DMS79 (cell line): ENCODE data around the gene SLC11A1.

Experiments used
- DNase-seq: peaks from one replicate; lab custom pipeline; 2025; lab: John Stamatoyannopoulos, UW

The SLC11A1 gene

GRCh38 chr2:218405086-218405745, 23.1 kb downstream of the SLC11A1 start:
- no peak for DNase-seq

DNA sequence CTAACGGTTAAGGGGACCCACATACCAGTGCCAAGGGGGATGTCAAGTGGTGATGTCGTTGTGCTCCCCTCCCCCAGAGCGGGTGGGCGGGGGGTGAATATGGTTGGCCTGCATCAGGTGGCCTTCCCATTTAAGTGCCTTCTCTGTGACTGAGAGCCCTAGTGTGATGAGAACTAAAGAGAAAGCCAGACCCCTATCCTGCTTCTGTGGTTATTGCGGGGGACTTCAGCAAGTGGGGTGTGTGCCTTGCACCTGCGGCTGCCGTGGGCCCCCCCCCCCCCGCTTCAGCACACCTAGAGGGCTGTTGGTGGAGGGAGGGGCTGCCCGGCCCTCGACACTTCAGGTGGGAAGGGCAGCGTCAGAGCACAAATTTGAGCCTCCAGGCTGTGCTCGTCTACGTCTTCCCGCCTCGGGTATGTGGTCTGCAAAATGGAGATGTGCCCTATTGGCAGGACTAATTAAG, 23.7 kb downstream of the SLC11A1 start:
- no peak for DNase-seq

GRCh38 chr2:218406209-218406948, 24.3 kb downstream of the SLC11A1 start:
- peak; percentile 80 for DNase-seq

GRCh38 chr2:218406949-218407618, 25.0 kb downstream of the SLC11A1 start:
- peak; percentile 60 for DNase-seq

DNA sequence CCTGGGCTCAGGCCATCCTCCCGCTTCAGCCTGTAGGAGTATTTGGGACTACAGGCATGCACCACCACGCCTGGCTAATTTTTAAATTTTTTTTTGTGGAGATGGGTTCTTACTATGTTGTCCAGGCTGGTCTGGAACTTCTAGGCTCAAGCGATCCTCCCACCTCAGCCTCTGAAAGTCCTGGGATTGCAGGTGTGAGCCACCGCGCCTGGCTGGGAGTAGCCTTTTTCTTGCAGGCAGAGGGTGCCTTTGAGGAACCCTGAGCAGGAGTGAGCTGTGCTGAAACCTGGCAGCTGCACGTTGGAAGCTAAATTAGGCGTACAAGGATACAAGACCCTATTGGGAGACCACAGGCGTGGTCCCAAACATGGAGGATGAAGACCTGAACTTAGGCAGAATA, 25.6 kb downstream of the SLC11A1 start:
- DNase-seq: no peak

GRCh38 chr2:218418321-218418716, 36.2 kb downstream of the SLC11A1 start:
- no peak for DNase-seq

GRCh38 chr2:218418717-218419458, 36.8 kb downstream of the SLC11A1 start, which contains the start of gene VIL1:
Gene VIL1 (plus strand): TSS chr2:218419123. CDS start chr2:218423779, 4,656 bp downstream.
- DNase-seq: no peak

GRCh38 chr2:218419630-218420216, 37.6 kb downstream of the SLC11A1 start:
- no peak for DNase-seq

- DNase-seq: no peak
Observed at GRCh38 chr2:218421027-218421426, 39.0 kb downstream of the SLC11A1 start.

DNA sequence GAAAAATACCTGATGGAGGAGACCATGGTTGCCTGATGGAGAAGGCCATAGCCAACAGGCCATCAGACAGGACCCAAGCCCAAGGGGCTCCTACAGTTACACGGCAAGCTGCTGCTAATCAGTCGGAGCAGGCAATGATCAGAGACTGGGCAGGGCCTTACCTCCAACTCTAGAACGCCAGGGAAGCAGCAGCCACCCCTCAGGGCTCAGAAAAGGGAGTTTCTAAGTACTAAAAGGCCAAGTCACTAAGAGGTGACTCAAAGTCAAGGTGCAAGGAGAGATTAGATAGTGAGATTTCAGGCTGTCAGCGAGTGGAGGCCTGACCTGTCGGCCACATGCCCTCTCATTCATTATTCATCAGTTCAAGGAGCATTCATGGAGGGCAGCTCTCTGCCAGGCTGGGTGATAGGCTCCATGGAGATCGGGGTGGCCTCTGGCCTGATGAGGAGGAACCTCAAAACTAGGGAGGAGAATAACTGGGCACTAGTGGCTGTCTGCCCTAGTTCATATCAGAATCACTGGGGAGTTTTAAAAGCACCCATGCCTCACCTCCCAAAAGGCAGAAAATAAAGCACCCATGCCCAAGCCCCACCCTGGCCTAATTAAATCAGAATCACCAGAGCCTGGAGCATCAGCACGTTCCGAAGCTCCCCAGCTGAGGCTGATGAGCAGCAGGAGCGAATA, 40.5 kb downstream of the SLC11A1 start:
- DNase-seq: no peak

DNA sequence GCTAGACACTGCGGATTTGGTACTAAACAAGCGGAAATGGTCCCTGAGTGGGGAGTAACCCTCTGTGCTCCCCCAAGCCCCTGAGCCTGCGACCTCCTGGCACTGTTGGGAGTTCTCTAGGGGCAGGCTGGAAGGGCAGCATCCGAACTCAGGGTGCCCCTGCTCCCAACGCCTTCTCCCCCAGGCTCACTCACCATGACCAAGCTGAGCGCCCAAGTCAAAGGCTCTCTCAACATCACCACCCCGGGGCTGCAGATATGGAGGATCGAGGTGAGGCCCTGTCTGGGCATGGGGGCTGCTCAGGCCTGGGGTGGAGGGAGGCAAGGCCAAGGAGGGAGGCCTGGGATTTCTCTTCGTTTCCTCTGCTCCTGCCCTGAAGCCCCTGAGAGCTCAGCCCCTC, 41.5 kb downstream of the SLC11A1 start:
- DNase-seq: no peak

- no peak for DNase-seq
Observed at GRCh38 chr2:218425531-218425930, 43.5 kb downstream of the SLC11A1 start.

- no peak for DNase-seq
Observed at GRCh38 chr2:218427741-218428140, 45.7 kb downstream of the SLC11A1 start.

DNA sequence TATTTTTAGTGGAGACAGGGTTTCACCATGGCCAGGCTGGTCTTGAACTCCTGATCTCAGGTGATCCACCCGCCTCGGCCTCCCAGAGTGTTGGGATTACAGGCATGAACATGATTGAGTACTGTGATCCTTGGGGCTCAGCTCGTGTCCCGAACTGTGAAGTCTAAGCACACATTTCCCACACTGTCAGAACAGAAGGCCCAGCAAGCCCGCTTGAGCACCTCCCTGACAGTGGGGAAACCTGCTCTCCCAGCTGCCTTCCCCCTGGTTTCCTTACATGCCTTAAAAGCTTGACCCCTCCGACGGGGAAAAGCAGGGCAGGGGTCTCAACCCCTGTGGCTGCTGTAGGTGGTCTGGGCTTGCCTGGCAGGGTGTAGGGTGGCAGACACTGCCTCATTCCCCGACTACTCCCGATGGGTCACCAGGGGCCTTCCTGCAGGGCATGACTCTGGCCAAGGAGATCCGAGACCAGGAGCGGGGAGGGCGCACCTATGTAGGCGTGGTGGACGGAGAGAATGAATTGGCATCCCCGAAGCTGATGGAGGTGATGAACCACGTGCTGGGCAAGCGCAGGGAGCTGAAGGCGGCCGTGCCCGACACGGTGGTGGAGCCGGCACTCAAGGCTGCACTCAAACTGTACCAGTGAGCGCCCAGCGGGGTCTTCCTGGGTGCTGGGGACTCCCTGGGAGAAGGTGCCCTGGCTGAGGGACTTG, 46.9 kb downstream of the SLC11A1 start:
- no peak for DNase-seq

GRCh38 chr2:218429911-218430692, 48.0 kb downstream of the SLC11A1 start:
- no peak for DNase-seq

DNA sequence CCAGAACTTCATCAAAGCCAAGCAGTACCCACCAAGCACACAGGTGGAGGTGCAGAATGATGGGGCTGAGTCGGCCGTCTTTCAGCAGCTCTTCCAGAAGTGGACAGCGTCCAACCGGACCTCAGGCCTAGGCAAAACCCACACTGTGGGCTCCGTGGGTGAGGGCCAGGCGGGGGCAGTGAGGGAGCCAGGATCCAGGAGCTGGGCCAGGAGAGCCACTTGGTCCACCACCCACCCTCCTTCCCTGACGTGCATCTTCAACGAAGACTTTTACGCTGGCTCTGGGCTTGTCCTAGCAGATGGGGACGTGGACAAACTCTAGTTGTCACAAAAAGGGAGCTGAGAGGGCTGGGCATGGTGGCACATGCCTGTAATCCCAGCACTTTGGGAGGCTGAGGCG, 48.6 kb downstream of the SLC11A1 start:
- DNase-seq: no peak

DNA sequence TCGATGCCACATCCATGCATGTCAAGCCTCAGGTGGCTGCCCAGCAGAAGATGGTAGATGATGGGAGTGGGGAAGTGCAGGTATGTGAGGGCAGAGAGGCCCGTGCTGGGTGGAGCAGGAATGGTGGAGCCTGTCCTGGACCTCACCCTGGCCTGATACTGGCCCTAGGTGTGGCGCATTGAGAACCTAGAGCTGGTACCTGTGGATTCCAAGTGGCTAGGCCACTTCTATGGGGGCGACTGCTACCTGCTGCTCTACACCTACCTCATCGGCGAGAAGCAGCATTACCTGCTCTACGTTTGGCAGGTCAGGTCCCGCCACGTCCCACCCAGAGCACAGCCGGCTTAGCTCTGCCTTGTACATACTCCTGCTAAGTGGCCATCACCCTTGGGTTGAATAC, 49.8 kb downstream of the SLC11A1 start:
- no peak for DNase-seq

- no peak for DNase-seq
Observed at GRCh38 chr2:218432676-218433365, 50.7 kb downstream of the SLC11A1 start.

DNA sequence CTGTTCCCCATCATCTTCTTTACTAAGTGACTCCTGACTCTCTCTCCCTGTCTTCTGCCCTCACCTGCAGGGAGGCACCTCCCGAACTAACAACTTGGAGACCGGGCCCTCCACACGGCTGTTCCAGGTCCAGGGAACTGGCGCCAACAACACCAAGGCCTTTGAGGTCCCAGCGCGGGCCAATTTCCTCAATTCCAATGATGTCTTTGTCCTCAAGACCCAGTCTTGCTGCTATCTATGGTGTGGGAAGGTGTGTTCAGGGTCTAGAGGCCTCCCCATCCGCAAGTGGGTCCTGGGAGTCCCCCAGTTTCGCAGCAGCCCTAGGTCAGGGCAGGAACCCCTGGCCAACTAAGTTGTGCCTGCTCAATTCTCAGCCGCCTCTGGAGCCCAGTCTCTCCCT, 52.4 kb downstream of the SLC11A1 start:
- DNase-seq: no peak
